ENCODE data around the gene CDH22. TPM values are rescaled to one million over a fixed set of nuclear protein-coding genes. Genes with fewer than 3 reads are reported as not detected.
A peak's percentile ranks its signal among the peaks of the same experiment; 100 is the strongest.

CDH22 gene
- total RNA-seq, 1 donor from 2014 or later, result 0.41 TPM

- DNase-seq, result peak; percentile 39
Observed at GRCh38 chr20:46214824-46215488, 93.3 kb downstream of the CDH22 start.

GRCh38 chr20:46213946-46214823 is 94.1 kb downstream of the CDH22 start:
- DNase-seq, result no peak

DNA sequence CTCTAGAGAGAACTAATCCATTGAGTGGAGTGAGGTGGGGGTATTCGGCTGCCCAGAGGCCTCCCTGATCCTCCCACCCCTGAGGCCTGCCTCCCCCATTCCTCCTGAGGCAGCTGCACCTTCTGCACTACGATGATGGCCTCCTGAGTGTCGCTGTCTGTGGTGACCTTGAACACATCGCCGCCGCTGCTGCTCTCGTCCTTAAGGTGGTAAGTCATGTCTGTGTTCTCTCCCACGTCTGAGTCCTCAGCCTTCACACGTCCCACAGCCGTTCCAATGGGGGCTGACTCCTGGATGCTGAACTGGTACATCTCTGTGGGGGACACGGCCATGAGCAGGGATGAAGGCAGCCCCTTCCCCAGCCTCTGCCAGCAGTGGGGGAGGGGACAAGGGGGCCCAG is 95.4 kb downstream of the CDH22 start:
- DNase-seq, result no peak

DNA sequence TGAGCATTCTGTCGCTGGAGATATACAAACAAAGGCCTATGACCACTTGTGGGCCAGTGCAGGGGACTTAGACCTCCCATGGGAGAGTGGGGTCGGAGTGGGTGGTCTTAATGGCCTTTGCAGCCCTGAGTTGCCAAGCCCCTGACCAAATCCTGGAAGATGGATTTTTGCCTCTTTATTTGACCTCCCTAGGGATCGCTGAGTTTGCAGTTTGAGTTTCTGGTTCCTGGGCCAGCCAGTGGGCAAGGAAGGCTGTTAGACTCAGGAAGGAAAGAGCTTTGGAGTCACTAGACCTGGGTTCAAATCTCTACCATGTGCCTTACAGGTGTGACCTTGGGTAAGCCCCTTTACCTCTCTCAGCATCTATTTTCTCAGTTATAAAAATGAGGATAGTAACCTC is 96.0 kb downstream of the CDH22 start:
- DNase-seq, result no peak

GRCh38 chr20:46211331-46211722 is 97.0 kb downstream of the CDH22 start:
- DNase-seq, result no peak

- no peak for DNase-seq
Observed at GRCh38 chr20:46210672-46211330, 97.5 kb downstream of the CDH22 start.

GRCh38 chr20:46209930-46210671 is 98.2 kb downstream of the CDH22 start:
- peak; percentile 80 for DNase-seq

DNA sequence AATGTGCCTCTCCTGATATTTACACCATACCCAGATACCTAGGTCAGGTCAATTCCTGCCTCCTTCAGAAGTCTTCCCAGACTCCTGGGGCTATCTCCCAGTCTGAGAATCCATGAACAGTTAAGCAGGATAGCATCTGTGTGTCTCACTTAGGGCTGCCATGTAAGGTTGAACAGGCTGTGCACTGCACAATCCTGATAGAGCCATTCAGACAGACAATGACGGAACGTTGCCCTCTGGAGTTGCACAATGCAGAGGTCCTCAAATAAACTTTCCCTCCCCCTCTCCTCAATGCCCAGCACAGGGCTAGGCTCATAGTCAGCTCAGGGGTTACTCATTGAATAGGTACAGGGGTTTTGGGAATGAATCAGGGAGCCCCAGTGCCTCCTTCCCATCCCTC is 100.5 kb downstream of the CDH22 start:
- DNase-seq, result no peak

DNA sequence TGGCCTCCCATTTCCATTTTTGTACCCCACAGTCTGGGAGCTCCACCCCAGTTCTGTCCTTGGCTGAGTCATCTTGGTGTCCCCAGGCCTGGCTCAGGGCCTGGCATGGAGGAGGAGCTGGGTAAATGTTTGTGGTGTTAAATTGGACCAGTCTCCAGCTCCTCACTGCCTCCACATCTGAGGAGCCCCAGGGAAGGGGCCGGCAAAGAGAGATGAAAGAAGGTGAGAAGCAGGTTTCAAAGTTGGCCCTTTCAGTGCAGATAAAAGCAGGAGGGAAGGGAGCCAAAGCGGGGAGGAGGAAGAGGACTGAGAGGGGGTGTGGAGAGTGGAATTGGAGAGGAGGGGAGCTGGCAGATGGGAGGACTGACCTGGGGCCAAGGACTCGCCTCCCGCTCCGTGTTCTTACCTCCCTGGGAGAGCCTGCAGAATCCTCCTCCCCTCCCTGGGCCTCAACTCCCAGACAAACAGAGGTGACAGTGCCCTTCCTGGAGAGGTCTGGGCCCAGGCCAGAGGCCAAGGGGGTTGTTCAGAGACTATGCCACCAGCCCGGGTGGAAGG is 101.2 kb downstream of the CDH22 start:
- DNase-seq, result no peak

- DNase-seq, result no peak
Observed at GRCh38 chr20:46206025-46206424, 102.3 kb downstream of the CDH22 start.

GRCh38 chr20:46205349-46205748 is 102.9 kb downstream of the CDH22 start:
- DNase-seq, result no peak

- DNase-seq, result peak; percentile 81
Observed at GRCh38 chr20:46204594-46205186, 103.6 kb downstream of the CDH22 start.

- no peak for DNase-seq
Observed at GRCh38 chr20:46203510-46203837, 104.8 kb downstream of the CDH22 start.

DNA sequence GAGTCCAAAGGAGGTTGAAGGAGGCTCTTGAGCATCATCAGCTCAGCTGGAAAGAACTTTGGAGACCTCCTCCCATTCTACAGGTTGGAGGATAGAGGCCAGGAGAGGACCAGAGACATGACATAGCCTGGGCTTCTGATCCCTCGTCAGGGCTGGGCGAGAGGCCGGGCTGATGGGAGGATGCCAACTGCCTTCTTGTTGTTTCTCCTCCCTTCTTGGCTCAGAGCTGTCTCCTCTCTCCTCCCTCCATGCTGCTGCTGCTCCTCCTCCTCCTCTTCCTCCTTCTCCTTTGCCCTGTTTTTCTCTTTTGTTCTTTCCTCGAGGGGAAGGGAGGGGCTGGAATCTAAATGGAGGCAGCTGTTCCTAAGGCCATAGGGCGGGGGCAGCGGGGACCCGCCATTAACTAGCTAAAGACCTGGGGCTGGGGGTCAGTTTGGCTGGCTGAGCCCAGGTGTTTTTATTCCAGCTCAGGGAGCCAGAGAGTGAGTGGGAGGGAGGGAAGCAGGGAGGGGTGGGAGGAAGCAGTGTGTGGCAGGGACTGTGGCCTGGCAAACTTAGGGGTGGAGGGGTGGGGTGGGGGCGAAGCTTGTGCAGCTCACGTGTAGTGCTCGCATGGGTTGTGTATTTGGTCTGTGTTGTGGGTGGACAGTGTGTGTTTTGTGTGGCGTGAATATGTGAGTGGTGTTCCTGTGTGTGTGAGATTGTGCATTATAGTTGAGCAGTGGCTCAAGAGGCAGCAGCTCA is 105.4 kb downstream of the CDH22 start:
- DNase-seq, result peak; percentile 70

GRCh38 chr20:46200582-46201570 is 107.4 kb downstream of the CDH22 start:
- no peak for DNase-seq

DNA sequence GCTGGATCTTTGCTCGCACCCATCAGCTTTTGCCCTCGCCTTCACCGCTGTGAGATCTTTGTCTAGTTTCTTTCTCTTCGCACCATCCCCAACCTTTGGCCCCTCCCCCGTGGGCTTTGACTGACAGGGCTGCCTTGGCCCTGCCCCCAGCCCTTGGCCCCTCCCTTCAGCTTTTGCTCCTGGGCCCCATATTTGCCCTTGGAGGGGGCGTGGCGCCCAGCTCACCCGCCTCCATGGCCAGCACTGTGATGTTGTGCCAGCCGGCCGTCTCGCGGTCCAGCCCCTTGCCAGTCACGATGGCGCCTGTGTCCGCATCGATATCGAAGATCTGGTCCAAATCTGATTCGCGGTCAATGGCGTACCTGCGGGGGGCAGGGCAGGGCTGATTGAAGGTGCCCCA is 109.1 kb downstream of the CDH22 start:
- DNase-seq, result no peak

- no peak for DNase-seq
Observed at GRCh38 chr20:46196990-46197389, 111.3 kb downstream of the CDH22 start.

GRCh38 chr20:46195264-46196036 is 112.8 kb downstream of the CDH22 start:
- no peak for DNase-seq

- DNase-seq, result no peak
Observed at GRCh38 chr20:46194409-46194808, 113.9 kb downstream of the CDH22 start.

All from tongue (tissue), 2 donors.